ENCODE data around the gene TTC38.

TTC38 gene

GRCh38 chr22:46245511-46245910 is 22.3 kb upstream of the TTC38 start:
- Histone ChIP-seq H3K4me1 (ENCODE audit: control insufficient read depth, insufficient read depth, low read length) (peaks cover 3% of the 10 kb centered on the region; the same call in 1 of the 2 replicates), H3K4me3 (ENCODE audit: low read depth, low read length) (no peak overlapping the region), H3K36me3 (ENCODE audit: control insufficient read depth in 2 of 2, insufficient read depth in 1 of 2, low read length in 2 of 2) (peaks cover 0 to 35% of the 10 kb centered on the region in 2 experiments; a peak in 1 of 3 replicates), H3K9me3 (ENCODE audit: control insufficient read depth, insufficient read depth, low read depth, low read length) (no peaks in the 10 kb centered on the region), H3K27ac (ENCODE audit: extremely low read depth, low read depth, low read length) (no peak overlapping the region; the same call in 1 of the 2 replicates)
- TF ChIP-seq TCF7L2 (IDR thresholded peaks at IDR 0.05; ENCODE audit: borderline replicate concordance, low read depth, low read length) (no peak), ZFP69B (tag by site-specific recombination; IDR thresholded peaks at IDR 0.05) (no peak), ZNF239 (tag by site-specific recombination; IDR thresholded peaks at IDR 0.05) (no peak), ZNF114 (tag by site-specific recombination; IDR thresholded peaks at IDR 0.05) (no peak), RBAK (tag by site-specific recombination; IDR thresholded peaks at IDR 0.05) (no peak), ZNF707 (tag by site-specific recombination; IDR thresholded peaks at IDR 0.05) (no peak), ZNF768 (tag by site-specific recombination; IDR thresholded peaks at IDR 0.05) (no peak)
- TF ChIP-seq, protein P1, sequence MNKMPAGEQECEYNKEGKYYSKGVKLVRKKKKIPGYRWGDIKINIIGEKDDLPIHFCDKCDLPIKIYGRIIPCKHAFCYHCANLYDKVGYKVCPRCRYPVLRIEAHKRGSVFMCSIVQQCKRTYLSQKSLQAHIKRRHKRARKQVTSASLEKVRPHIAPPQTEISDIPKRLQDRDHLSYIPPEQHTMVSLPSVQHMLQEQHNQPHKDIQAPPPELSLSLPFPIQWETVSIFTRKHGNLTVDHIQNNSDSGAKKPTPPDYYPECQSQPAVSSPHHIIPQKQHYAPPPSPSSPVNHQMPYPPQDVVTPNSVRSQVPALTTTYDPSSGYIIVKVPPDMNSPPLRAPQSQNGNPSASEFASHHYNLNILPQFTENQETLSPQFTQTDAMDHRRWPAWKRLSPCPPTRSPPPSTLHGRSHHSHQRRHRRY (tag by site-specific recombination; IDR thresholded peaks at IDR 0.05): no peak
- ChIA-PET CTCF (interaction anchor here (0.6 kb wide), 1 partner anchor 22 kb away, joined by 3 read pairs; no protein-coding TSS in a partner anchor), POLR2A (no interaction called here)

DNA sequence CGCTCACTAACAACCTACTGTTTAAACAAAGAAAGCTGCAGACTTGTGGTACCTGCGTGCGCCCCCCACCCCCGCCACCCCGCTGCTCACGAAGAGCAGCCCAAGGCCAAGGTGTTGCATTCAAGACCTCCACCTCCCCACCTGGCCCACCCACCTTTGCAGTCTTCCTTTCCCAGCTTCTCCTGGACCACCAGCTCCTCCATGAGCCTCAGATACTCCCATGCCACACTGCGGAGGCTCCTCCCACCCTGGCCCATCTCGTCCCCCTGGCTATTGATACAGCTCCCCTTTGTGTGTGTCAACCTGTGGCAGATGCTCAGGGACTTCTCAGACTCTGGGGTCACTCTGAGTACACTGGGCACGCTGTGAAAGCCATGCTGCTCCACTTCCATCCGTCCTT is 21.6 kb upstream of the TTC38 start:
- Histone ChIP-seq H3K9me3 (ENCODE audit: control insufficient read depth, insufficient read depth, low read depth, low read length) (no peaks in the 10 kb centered on the region), H3K4me3 (ENCODE audit: low read depth, low read length) (no peak overlapping the region), H3K27ac (ENCODE audit: extremely low read depth, low read depth, low read length) (no peak overlapping the region), H3K4me1 (ENCODE audit: control insufficient read depth, insufficient read depth, low read length) (peaks cover 3% of the 10 kb centered on the region; the same call in 1 of the 2 replicates), H3K36me3 (ENCODE audit: control insufficient read depth in 2 of 2, insufficient read depth in 1 of 2, low read length in 2 of 2) (peaks cover 0 to 35% of the 10 kb centered on the region in 2 experiments; a peak in 1 of 3 replicates)
- CTCF ChIA-PET: interaction anchor here (0.6 kb wide), 1 partner anchor 68 kb away, joined by 5 read pairs; no protein-coding TSS in a partner anchor
- POLR2A ChIA-PET: interaction anchor here (0.6 kb wide), 1 partner anchor 21 kb away, joined by 4 read pairs; the partner anchor contains the start of gene TTC38
- no peak for TF ChIP-seq ZNF366 (tag by site-specific recombination; conservative IDR thresholded peaks at IDR 0.05)
- peak; percentile 95 for TF ChIP-seq ZNF394 (tag by site-specific recombination; IDR thresholded peaks at IDR 0.05; ENCODE audit: borderline replicate concordance)

DNA sequence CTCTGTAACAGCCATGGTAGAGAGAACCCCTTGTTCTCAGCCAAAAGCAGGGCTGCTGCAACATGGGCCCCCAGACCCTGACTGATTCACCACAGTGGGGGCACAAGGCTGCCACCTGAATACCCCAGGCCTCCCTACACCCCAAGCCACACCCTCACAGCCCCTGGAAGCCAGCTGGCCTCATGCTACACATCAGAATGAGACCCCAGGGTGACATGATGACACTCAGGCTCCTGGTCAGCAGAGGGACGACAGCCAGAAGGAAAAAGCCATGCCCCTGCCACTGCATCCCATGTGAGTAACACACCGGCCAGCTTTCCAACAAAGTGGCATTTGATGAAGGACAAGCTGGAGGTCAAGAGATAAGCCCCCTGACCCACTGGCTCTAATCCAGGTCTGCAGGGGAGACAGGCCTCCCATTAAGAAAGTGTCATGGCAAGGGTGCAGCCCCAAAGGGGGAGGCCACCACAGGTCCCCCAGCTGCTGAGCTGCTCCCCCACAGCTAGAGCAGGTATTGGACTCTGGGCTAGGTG is 20.3 kb upstream of the TTC38 start:
- CTCF ChIA-PET: interaction anchor here (0.6 kb wide), 1 partner anchor 223 kb away, joined by 4 read pairs; no protein-coding TSS in a partner anchor
- H3K4me1 ChIP-seq (ENCODE audit: control insufficient read depth, insufficient read depth, low read length): peaks cover 3% of the 10 kb centered on the region; the same call in 1 of the 2 replicates
- H3K4me3 ChIP-seq (ENCODE audit: low read depth, low read length): no peak overlapping the region
- H3K36me3 ChIP-seq (ENCODE audit: control insufficient read depth in 2 of 2, insufficient read depth in 1 of 2, low read length in 2 of 2): peaks cover 0 to 35% of the 10 kb centered on the region in 2 experiments; a peak in 1 of 3 replicates
- POLR2A ChIA-PET: interaction anchor here (3.9 kb wide), 1 partner anchor 21 kb away, joined by 33 read pairs; the partner anchor contains the start of gene TTC38
- H3K27ac ChIP-seq (ENCODE audit: extremely low read depth, low read depth, low read length): no peak overlapping the region
- no peaks in the 10 kb centered on the region for H3K9me3 ChIP-seq (ENCODE audit: control insufficient read depth, insufficient read depth, low read depth, low read length)
- TF ChIP-seq ZNF639 (tag by site-specific recombination; IDR thresholded peaks at IDR 0.05) (no peak), ZNF518A (tag by site-specific recombination; conservative IDR thresholded peaks at IDR 0.05; ENCODE audit: low read depth) (no peak), ZNF76 (tag by site-specific recombination; IDR thresholded peaks at IDR 0.05; ENCODE audit: borderline replicate concordance, low read depth) (no peak)
